NCI-H2227 treated with DMSO at 0.1 percent for 48 hours (cell line): ENCODE measurements around the gene PIK3CB.
"Not testable (repeated sequence)": the region's sequence is repeated elsewhere in the genome, so short reads cannot be mapped to it uniquely, and the experiment has no call there.

Experiments used
- DNase-seq: peaks from one replicate; lab custom pipeline; 2025; lab: John Stamatoyannopoulos, UW

Gene PIK3CB

GRCh38 chr3:138680974-138681373, 153.8 kb downstream of the PIK3CB start:
- DNase-seq = not testable (repeated sequence)

- no peak for DNase-seq
These were observed 155.8 kb downstream of the PIK3CB start for GRCh38 chr3:138678874-138679392.

- no peak for DNase-seq
These were observed 156.6 kb downstream of the PIK3CB start for GRCh38 chr3:138678086-138678485.

GRCh38 chr3:138675393-138675792, 159.3 kb downstream of the PIK3CB start:
- DNase-seq = no peak

- DNase-seq = peak; percentile 90
These were observed 160.8 kb downstream of the PIK3CB start for GRCh38 chr3:138673641-138674530.

GRCh38 chr3:138670407-138670806, 164.3 kb downstream of the PIK3CB start:
- DNase-seq = no peak

GRCh38 chr3:138668107-138668506, 166.6 kb downstream of the PIK3CB start:
- no peak for DNase-seq

GRCh38 chr3:138657508-138657907, 177.2 kb downstream of the PIK3CB start:
- no peak for DNase-seq

GRCh38 chr3:138653567-138653966, 181.2 kb downstream of the PIK3CB start:
- no peak for DNase-seq

GRCh38 chr3:138649134-138649533, 185.6 kb downstream of the PIK3CB start:
- DNase-seq = no peak

GRCh38 chr3:138646513-138646912, 188.2 kb downstream of the PIK3CB start:
- DNase-seq = no peak

GRCh38 chr3:138646008-138646407, 188.7 kb downstream of the PIK3CB start:
- no peak for DNase-seq

GRCh38 chr3:138642927-138643253, 191.8 kb downstream of the PIK3CB start:
- DNase-seq = no peak

- DNase-seq = no peak
These were observed 192.4 kb downstream of the PIK3CB start for GRCh38 chr3:138642226-138642926.

GRCh38 chr3:138640537-138640936, 194.2 kb downstream of the PIK3CB start:
- DNase-seq = no peak

- no peak for DNase-seq
These were observed 196.1 kb downstream of the PIK3CB start for GRCh38 chr3:138638641-138639040.

- DNase-seq = no peak
These were observed 205.2 kb downstream of the PIK3CB start for GRCh38 chr3:138629526-138629925.

- no peak for DNase-seq
These were observed 208.9 kb downstream of the PIK3CB start for GRCh38 chr3:138625707-138626365.

- DNase-seq = no peak
These were observed 210.2 kb downstream of the PIK3CB start for GRCh38 chr3:138624518-138624917.

GRCh38 chr3:138620431-138620830, 214.3 kb downstream of the PIK3CB start:
- DNase-seq = no peak

GRCh38 chr3:138615462-138615861, 219.3 kb downstream of the PIK3CB start:
- DNase-seq = no peak

- no peak for DNase-seq
These were observed 224.8 kb downstream of the PIK3CB start for GRCh38 chr3:138609898-138610266.
